ENCODE measurements around the gene ZNF385A. TPM values are rescaled to one million over a fixed set of nuclear protein-coding genes. Genes with fewer than 3 reads are reported as not detected.
A peak's percentile ranks its signal among the peaks of the same experiment; 100 is the strongest.

Gene ZNF385A
- total RNA-seq, 1 donor from 2014 or later, result 7.1 TPM

- no peak for TF ChIP-seq CTCF (IDR thresholded peaks at IDR 0.05; ENCODE audit: borderline replicate concordance)
- intact Hi-C loops (cut with micrococcal nuclease), result no loop called here
- peaks cover 29% of the 10 kb centered on the region for H3K36me3 ChIP-seq
- peak overlapping the region; percentile 89 for H3K27ac ChIP-seq (replicated peaks)
- H3K9me3 ChIP-seq (replicated peaks), result no peaks in the 10 kb centered on the region
- H3K27me3 ChIP-seq (ENCODE audit: low read depth), result no peaks in the 10 kb centered on the region
- peak overlapping the region; percentile 76 for H3K4me3 ChIP-seq
- DNase-seq, result peak; percentile 59
- peaks cover 100% of the 10 kb centered on the region for H3K4me1 ChIP-seq
Observed at GRCh38 chr12:54413284-54414190, 29.0 kb upstream of the ZNF385A start.

GRCh38 chr12:54412786-54413185 lies 28.3 kb upstream of the ZNF385A start:
- intact Hi-C loops (cut with micrococcal nuclease), result no loop called here

DNA sequence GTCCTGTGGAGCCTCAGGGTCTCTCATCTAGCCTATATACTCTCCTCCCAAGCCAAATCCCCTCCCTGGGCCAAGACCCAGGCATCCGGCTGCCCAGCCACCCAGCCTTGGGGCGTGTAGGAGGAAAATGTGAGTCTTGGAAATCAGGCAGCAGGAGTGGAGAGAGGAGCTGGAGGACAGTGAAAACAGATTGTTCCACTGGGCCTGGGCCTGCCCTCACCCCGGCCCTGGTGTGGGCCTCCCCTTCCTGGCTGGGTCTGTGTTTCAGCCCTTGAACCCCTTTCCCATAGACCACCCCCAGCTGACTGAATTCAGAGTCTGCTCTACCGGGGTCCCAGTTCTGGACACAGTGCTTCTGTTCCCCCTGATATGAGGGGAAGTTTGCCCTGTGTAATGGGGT lies 27.8 kb upstream of the ZNF385A start:
- H3K4me3 ChIP-seq, result peak overlapping the region; percentile 76
- no peak for DNase-seq
- peak overlapping the region; percentile 89 for H3K27ac ChIP-seq (replicated peaks)
- no peaks in the 10 kb centered on the region for H3K9me3 ChIP-seq (replicated peaks)
- H3K36me3 ChIP-seq, result peaks cover 41% of the 10 kb centered on the region
- intact Hi-C loops (cut with micrococcal nuclease), result no loop called here
- no peak for TF ChIP-seq CTCF (IDR thresholded peaks at IDR 0.05; ENCODE audit: borderline replicate concordance)
- H3K27me3 ChIP-seq (ENCODE audit: low read depth), result no peaks in the 10 kb centered on the region
- H3K4me1 ChIP-seq, result peaks cover 100% of the 10 kb centered on the region

More at GRCh38 chr12:54412786-54413185, 28.3 kb upstream of the ZNF385A start:
- DNase-seq, result no peak
- H3K9me3 ChIP-seq (replicated peaks), result no peaks in the 10 kb centered on the region
- H3K27me3 ChIP-seq (ENCODE audit: low read depth), result no peaks in the 10 kb centered on the region
- TF ChIP-seq CTCF (IDR thresholded peaks at IDR 0.05; ENCODE audit: borderline replicate concordance), result no peak
- H3K4me1 ChIP-seq, result peaks cover 100% of the 10 kb centered on the region
- peak overlapping the region; percentile 89 for H3K27ac ChIP-seq (replicated peaks)
- H3K36me3 ChIP-seq, result peaks cover 37% of the 10 kb centered on the region
- peak overlapping the region; percentile 76 for H3K4me3 ChIP-seq

GRCh38 chr12:54411391-54412241 lies 27.1 kb upstream of the ZNF385A start:
- no peaks in the 10 kb centered on the region for H3K27me3 ChIP-seq (ENCODE audit: low read depth)
- H3K36me3 ChIP-seq, result peaks cover 48% of the 10 kb centered on the region
- DNase-seq, result peak; percentile 68
- peaks cover 100% of the 10 kb centered on the region for H3K4me1 ChIP-seq
- intact Hi-C loops (cut with micrococcal nuclease), result no loop called here
- peak overlapping the region; percentile 89 for H3K27ac ChIP-seq (replicated peaks)
- no peaks in the 10 kb centered on the region for H3K9me3 ChIP-seq (replicated peaks)
- H3K4me3 ChIP-seq, result peak overlapping the region; percentile 76
- no peak for TF ChIP-seq CTCF (IDR thresholded peaks at IDR 0.05; ENCODE audit: borderline replicate concordance)

DNA sequence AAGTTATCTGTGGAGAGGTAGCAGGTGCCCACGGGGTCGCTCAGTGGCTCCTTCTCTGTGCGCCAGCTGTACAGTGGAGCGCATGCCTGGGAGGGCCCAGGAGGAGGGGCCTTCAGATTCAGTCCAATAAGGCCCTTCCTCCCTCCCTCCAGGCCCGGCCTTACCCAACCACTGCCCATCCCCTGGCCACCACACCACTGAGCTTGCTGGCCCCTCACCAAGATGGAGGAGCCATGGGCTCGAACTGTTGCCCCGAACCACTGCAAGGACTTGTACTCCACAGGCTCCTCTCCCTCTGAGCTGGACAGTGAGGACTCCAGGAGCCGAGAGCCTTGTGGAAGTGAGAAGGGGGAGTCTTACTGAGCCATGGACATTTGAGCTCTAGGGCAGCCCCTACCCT lies 24.7 kb upstream of the ZNF385A start:
- DNase-seq, result no peak
- Histone ChIP-seq H3K4me1 (peaks cover 99% of the 10 kb centered on the region), H3K4me3 (no peak overlapping the region), H3K27ac (replicated peaks) (peak overlapping the region; percentile 82), H3K27me3 (ENCODE audit: low read depth) (no peaks in the 10 kb centered on the region), H3K9me3 (replicated peaks) (no peaks in the 10 kb centered on the region), H3K36me3 (peaks cover 72% of the 10 kb centered on the region)
- no peak for TF ChIP-seq CTCF (IDR thresholded peaks at IDR 0.05; ENCODE audit: borderline replicate concordance)
- intact Hi-C loops (cut with micrococcal nuclease), result no loop called here

Data from left ventricle myocardium inferior (tissue), 1 donor.